ENCODE results near the gene CDH16.

GRCh38 chr16:66916518-66916917 lies 2.2 kb downstream of the CDH16 start:
- no peak for TF ChIP-seq CTCF (tag by site-specific recombination; IDR thresholded peaks at IDR 0.05)
- no peak for TF ChIP-seq ELK4 (IDR thresholded peaks at IDR 0.05; ENCODE audit: borderline replicate concordance, low read depth, low read length)
- TF ChIP-seq ZNF18 (tag by site-specific recombination; IDR thresholded peaks at IDR 0.05), result no peak
- no peak for TF ChIP-seq ZNF76 (tag by site-specific recombination; IDR thresholded peaks at IDR 0.05; ENCODE audit: borderline replicate concordance, low read depth)
- TF ChIP-seq ZSCAN4 (tag by site-specific recombination; IDR thresholded peaks at IDR 0.05), result no peak
- TF ChIP-seq ZNF157 (tag by site-specific recombination; IDR thresholded peaks at IDR 0.05), result no peak

All from HEK293 (cell line).